GM18498 (cell line): ENCODE results near the gene PPP5C.
"Not testable (repeated sequence)": the region's sequence is repeated elsewhere in the genome, so short reads cannot be mapped to it uniquely, and the experiment has no call there.

Source experiments
- ATAC-seq: cut with Tn5 transposase; IDR thresholded peaks from one replicate; pipeline ENCODE4 v1.9.1; 2021; ENCODE audit warnings: mild to moderate bottlenecking, moderate library complexity; ENCODE audit not compliant: unreplicated experiment

PPP5C gene

DNA sequence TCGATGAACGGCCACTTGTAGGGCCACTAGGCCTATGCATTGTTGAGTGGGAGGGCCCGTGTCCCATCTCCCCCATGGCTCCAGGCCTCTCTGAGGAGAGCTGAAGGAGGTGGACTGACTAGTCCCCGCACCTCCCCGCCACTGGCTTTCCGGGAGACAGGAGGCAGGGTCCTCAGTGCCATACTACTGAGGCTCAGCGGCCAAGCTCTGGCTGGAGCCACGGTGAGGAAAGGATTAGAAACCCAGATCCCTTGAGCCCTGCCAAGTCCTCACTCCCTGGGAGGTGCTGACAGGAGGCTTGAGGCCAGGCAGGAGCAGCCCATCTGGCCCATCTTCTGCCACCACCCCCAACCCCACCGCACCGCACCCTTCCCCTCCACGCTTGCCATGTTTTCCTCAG, 37.5 kb downstream of the PPP5C start:
- no peak for ATAC-seq

DNA sequence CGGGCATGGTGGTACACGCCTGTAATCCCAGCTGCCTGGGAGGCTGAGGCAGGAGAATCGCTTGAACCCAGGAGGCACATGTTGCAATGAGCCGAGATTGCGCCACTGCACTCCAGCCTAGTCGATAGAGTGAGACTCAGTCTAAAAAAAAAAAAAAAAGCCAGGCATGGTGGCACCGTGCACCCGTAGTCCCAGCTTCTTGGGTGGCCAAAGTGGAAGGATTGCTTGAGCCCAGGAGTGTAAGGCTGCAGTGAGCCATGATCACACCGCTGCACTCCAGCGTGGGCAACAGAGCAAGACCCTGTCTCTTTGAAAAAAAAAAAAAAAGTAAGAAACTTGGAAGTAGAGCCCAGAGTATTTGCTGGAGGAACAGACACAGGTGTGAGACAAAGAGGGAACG, 38.7 kb downstream of the PPP5C start:
- no peak for ATAC-seq

GRCh38 chr19:46386151-46386550, 39.3 kb downstream of the PPP5C start:
- ATAC-seq, result no peak

GRCh38 chr19:46386996-46387712, 40.3 kb downstream of the PPP5C start:
- ATAC-seq, result no peak

DNA sequence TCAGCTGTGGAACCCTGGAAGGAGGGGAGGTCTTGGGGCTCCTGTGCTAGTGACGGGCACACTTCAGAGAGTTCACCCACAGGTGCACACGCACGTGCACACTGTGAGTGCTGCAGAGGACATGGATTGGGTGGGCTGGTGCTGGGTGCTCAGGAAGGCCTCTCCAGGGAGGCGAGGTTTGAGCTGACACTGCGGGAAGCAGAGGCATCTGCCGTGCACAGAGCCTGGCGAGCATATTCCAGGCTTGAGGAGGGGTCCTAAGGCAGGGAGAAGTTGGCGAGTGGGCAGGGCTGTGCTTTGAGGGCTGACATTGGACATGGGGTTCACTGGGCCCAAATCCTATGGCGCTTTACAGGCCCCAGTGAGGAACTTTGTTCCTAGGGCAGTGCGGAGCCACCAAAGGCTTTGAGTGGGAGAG, 40.8 kb downstream of the PPP5C start:
- ATAC-seq, result no peak

DNA sequence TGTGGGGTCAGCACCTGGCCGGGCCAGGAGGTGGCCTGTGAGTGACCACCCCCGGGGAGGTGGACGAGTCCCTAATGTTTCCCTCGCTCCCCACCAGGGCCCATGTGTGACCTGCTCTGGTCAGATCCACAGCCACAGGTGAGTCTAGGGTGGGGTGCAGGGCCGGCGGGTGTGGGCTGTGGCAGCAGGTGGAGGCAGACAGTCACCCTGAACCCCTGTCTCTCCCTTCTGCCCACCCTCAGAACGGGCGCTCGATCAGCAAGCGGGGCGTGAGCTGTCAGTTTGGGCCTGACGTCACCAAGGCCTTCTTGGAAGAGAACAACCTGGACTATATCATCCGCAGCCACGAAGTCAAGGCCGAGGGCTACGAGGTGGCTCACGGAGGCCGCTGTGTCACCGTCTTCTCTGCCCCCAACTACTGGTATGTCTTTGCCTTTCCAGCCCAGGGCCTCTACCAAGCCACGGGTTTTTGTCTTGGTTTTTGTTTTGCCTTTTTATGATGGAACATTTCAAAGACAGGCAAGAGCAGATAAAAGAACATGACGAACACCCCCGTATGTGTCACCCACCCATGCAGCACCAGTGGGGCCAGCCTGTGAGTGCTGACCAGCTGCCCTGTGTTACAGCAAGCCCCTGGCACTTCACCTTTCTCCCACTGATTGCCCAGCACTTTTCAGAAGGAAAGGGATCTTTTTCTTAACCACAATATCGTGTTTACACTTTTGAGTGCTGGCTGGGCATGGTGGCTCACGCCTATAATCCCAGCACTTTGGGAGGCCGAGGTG, 41.6 kb downstream of the PPP5C start:
- ATAC-seq, result no peak

DNA sequence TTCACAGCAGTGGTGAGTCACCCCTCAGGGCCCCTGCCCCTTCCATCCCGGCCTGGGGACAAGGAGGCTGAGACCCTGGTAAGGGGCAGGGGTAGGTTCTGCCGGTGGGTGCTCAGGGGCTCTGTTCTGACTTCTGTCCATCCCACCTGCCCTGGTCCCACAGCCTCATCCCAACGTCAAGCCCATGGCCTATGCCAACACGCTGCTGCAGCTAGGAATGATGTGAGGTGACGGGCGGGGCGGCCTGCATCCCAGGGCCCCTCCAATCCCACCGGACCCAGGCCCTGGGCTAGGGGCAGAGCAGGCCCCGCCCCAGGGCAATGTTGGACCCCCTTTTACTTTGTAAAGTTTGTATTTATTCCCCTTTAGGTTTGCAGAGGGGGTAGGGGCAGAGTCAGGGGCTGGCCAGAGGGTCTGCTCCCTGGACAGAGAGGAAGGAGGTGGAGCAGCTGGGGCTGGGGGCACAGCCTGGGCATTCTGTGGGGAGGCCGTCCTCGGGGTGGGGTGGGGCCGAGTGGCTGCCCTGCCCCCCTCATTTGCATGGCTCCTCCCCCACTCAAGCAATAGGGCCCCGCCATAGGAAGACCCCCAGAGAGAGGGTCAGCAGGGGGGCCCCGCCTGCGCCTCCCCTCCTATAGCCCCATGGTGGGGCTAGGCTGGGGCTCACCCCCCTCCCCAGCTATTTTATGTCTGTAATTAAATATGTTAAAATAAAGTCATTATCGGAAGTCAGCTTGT, 43.4 kb downstream of the PPP5C start:
- ATAC-seq, result no peak

- ATAC-seq, result no peak
These were observed 44.0 kb downstream of the PPP5C start for GRCh38 chr19:46390866-46391265.

DNA sequence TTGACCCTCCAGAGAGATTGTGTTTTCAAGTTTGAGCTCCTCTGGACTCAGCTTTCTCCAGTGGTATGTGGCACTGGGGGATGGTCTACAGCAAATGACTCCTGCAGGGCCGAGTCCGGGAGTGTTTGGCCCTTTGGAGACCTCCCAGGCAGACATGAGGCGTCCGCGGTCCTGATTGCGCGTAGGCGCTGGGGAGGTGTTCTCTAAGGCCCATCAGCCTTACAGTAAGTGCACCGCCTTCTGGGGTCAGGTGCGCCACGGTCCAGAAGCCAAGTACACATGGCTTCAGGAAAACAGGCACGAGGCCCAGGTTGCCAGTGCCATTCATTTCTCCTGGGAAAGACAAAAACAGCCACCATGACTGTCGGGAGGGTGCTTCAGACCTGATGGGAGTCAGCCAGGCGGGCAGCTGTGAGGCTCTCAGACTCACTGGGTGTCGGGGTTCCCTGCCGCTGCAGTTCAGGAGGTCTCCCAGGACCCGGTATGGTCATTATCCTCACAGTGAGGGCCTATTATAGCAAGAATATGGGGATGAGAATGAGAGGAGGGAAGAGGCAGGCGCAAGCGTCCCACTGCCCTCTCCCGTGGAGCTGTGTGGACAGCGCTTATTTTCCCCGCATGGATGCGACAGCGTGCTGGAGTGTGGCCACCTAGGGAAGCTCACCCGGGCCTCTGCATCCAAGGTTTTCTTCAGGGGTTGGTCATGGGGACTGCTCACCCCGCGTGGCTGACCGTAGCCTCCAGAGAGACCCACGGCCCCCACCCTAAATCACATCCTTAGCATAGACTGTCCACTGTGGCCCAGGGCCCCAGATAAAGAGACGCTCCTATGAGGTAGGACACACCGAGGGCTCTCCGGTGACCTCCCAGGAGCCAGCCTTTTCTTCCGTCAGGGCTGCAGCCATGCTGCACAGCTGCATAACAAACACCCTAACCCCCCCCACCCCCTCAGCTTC, 44.7 kb downstream of the PPP5C start:
- no peak for ATAC-seq

- no peak for ATAC-seq
These were observed 45.4 kb downstream of the PPP5C start for GRCh38 chr19:46392252-46392801.

DNA sequence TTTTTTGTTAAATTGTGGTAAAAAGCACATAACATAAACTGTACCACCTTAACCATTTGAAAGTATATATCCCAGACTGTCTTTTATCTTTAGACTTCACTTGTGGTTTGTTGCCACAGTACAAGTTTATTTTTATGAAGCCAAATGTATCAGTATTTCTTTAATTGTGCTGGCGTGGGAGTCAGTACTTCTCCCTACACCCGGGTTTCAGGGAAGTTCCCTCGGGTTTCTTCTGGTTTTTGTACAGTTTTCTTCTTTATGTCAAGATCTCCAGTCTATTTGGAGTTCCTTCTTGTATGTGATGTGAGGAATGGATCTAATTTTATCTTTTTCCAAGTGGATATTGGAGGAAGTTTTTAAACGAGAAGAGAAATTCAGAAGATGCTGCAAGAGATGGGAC, 46.0 kb downstream of the PPP5C start:
- ATAC-seq, result no peak

DNA sequence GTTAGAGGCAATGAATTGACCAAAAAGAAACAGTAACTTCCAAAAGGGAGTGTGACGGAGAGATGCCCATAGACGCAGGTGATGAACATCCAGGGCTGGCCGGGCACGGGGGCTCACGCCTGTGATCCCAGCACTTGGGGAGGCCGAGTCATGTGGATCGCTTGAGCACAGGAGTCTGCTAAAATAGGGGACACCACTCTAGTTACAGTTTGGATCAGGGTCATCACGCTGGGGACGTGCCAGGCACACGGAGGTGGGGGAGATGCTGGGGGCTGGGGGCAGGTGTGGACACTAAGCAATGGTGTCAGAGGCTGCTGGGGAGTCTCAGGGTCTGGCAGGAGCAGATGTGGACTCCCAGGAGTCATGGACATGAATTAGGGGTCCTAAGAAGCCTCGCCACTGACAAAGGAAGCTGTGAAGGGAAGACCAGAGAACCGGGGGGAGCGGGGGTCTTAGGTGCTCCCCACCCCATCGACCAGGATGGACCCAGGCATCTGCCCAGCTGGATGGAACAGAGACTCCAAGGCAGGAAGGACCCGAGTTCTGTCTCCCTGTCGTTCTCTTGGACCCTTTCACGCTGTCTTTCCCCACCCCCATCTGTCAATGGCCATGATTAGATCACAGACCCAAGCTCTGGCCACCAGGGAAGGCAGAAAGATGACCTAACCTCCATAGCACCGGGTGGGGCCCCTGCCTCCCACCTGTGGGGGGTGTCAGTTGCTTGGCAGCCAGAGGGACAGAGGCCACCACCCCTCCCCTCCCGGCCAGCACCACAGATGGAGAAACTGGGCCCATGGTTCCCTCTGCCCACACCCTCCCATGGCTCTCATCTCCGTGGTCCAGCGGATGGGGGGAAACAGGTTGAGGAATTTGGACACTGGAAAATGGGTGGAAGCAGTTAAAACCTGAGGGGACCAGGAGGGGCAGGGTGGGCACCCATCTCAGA, 46.8 kb downstream of the PPP5C start:
- ATAC-seq, result no peak

DNA sequence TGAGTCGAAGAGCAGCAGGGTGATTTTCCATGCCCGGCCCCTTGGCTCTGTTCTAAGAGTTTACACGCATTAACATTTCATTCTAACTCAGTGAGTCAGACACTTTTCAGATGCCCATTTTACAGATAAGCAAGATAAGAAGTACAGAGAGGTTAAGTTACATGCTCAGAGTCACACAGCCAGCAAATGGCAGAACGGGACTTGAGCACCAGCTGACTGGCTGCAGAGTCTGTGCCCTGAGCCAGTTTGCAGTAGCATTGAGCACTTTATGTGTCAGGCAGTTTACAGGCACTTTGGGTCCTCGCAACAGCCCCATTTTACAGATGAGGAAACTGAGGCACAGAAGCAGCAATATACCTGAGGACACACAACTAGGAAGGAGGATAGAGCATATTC, 47.5 kb downstream of the PPP5C start:
- ATAC-seq, result no peak

GRCh38 chr19:46397801-46398479, 51.1 kb downstream of the PPP5C start:
- not testable (repeated sequence) for ATAC-seq

DNA sequence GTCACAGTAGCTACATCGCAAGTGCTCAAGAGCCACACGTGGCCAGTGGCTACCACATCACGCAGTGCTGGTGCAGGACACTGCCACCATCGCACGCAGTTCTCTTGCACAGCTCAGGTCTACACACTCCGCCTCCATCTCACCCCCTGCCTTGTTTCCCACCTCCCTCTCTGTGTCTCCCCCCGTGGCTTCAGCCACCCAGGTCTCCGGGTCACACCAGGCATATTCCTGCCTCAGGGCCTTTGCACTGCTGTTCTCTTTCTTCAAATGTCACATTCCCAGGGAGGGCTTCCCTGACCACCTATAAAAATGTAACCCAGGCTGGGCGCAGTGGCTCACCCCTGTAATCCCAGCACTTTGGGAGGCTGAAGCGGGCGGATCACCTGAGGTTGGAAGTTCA, 55.8 kb downstream of the PPP5C start:
- ATAC-seq, result no peak

DNA sequence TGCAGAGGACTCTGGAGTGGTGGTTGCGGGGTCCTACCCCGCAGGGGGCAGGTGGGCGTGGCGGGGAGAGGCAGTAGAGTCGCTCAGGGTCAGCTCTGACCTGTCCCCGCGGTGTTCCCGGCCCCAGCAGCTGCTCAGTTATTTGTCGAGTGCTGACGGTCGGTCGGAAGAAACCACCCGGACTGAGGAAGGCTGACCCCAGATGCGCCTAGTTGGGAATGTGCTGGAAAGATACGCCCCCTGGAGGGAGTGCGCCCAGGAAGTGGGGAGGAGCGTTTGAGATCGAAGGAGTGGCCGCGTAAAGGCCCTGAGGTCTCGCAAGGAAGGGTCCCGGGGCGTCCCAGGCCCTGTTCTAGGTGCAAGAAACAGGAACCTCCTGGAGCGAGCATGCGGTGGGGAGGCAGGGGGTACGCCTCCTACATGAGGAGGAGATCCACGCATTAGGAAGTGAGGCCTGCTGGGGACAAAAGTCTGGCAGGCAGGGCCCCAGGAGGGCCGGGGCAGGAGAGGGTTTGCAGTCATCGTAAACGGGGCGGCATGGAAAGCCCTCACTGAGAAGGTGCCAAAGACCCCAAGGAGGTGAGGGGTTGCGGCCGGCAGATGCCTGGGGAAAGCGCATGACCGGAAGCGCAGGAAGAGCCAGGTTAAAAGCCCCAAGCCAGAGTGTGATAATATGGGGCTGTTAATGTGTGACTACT, 57.3 kb downstream of the PPP5C start:
- no peak for ATAC-seq

- ATAC-seq, result no peak
These were observed 58.0 kb downstream of the PPP5C start for GRCh38 chr19:46404753-46405468.
